Measurements from ENCODE around the gene FXR2.
"Not testable (repeated sequence)": the region's sequence is repeated elsewhere in the genome, so short reads cannot be mapped to it uniquely, and the experiment has no call there.

Gene FXR2

DNA sequence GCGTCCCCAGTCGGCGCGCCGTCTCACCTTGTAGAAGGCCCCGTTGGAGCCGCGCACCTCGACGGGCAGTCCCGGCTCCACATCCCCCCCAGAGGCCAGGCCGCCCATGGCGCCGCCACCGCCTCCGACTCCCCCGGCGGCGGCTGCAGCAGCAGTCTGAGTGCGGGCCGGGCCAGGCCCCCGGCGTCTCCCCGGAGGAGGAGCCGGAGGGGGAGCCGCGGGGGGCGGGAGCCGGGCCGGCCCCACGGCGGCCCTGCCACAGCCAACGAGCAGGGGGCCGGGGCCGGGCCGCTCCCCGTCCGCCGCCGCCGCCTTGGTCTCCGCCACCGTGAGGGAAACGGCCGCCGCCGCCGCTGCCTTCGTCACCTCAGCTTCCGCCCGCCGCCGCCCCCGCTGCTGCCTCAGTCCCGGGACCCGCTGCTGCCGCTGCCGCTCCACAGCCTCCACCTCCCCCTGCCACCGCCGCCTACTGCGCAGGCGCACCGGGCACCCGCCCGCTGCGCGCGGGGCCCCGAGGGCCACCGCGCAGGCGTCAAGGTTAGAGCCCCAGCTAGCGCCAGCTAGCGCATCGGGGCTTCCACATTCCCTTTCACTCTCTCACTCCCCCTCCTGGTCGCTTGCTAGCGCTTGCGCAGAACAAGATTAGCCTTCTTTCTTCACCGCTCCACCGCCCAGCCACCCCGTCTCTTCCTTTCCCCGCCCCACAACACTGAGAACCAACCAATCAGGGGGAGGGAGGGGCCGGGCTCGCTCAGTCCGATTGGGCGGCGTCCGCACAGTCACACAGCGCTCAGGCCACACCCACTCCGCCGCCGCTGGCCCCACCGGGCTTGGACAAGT lies at the start of gene FXR2:
TSS of gene FXR2 (minus strand) at position 473 of the 840 bp plus-strand sequence. CDS start at position 108, 365 bp downstream.
- peak; percentile 99 for DNase-seq (ENCODE audit: low spot score)

DNA sequence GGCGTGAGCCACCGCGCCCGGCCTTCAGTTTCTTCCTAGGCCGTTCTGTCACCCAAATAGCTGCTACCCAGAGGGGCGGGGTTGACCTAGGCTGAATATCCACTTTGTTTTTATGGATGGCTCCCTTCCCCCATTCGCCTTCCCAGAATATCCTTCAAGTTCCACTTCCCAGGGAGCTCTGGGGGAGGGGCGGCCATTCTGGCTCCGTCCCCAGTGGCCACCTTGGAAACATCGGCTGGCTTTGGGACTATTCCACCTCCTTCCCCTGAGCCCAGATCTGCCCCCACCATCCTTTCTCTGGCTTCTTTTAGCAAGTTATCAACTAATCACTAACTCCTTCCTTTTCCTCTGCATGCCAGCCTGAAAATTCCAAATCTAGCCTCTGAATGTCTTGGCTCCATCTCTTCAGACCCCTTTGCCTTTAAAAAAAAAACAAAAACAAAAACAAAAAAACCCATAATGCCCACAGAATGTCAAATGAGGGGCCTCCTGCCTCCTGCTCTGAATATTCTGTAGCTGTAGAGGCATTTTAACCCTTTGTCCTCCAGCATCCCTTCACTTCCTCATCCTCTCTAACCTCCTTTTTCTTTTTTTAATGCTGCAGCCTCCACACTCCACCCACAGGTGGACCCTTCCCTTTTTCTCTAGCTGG lies 42.4 kb upstream of the FXR2 start:
- peak; percentile 77 for DNase-seq (ENCODE audit: low spot score)

DNA sequence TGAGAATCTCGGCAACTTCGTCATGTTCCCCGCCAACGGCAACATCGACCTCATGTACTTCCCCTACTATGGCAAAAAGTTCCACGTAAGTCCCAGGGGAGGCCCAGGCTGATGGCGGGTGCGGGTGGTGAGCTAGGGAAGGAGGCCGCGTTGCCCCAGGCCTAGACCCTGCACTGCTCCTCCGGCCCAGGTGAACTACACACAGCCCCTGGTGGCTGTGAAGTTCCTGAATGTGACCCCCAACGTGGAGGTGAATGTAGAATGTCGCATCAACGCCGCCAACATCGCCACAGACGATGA lies 40.8 kb upstream of the FXR2 start:
- no peak for DNase-seq (ENCODE audit: low spot score)

DNA sequence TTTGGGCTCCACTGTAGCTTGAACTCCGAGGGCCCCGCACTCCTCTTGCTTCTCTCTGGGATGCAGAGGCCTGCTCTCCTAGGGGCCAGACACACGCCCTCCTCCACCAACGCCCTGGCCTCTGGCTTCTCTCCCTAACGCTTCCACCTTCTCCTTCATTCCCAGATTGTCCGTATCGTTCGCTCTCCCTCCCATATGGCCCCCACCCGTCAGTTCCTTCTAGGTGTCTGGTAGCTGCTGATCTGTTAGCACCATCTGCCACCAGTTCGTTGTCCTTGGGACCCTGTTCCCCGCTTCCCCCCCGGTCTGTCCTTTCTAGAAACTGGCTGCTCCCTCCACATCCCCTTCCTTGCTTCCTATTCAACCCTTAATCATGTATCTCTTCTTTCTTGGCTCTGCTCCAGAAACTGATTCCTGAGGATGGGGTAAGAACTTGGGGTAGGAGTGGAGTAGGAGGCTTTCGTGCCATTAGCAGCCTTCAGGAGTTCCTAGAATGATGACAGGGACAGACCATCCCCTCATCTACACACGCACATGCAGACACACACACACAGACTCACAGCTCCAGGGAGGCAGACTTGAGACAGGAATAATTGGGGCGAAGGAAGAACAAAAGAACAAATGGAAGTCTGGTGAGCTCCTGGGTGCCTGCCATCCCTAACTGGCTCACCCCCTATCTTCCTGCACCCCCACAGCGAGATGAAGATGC lies 40.3 kb upstream of the FXR2 start:
- no peak for DNase-seq (ENCODE audit: low spot score)

DNA sequence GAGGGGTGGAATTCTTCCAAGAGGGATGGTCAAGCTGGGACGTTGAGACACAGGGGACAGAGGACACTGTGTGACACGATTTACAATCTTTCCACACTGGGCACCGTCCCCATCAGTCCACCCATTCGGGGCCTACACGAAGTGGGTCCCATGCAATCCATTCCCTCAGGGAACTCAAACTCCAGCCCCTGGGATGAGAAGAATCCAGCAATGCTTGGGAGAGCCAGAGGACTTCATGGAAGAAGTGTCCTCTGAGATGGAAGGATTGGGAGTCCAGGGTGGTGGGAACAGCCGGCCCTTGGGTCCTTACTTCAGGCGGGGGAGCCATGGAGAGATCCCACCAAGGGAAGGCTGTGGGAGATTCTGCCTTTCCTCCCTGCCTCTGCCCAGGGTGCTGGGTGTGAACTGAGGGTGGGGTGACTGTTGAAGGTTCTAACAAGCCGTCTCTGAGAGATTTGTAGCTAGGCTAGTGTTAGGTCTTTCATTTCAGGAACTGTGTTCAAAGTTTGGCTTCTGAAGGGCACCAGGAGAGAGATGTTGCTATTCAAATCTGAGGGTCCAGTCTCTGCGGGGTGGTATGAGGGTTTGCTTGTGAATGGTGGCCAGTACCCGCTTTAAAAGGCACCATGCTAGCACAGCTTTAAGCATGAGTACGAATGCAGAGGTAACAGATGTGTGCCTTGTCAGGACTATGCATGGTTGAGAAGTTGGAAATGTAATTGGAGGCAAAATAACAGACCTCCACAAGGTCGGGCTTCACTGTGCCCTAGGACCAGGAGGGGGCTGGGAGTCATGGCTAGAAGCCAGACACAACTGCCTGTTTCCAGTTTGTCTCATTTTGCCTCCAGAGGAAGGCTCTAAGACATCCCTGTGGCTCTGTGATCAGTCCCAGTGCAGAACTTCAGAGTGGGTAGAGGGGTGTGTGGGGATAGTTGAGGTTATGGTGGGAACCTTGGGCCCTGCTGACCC lies 38.0 kb upstream of the FXR2 start:
- DNase-seq (ENCODE audit: low spot score) = no peak

DNA sequence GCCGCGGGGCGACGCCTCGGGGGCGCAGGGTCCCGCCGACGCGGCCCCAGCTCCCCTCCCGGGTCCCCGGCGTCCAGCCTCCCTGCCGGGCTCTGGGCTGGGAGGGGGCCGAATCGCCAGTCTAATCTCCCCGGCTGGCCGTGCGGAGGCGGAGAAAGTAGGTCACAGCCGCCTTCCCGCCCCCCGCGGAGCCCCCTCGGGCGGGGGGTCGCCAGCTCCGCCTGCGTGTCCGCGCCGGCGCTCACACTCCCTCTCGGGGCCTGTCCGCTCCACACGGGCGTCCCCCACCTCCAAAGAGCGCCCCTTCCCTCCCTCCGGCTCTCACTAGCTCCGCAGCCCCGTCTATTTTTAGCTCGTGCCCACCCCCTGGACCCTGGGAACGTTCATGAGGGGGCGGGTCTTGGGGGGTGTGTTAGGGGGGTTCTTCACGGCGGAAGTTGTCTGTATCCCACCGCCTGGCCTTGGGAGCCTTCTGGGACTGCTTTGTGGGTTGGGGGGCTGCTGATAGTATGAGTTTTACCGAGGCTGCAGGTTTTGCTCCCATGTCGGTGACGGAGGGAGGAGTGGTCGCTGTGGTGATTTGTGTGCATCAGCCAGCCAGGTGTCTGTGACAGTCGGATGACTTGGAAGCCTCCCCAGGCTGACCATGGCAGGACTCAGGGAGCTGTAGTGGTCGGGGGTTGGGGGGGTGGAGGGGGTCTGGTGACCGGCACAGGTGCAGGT lies 37.1 kb upstream of the FXR2 start:
- DNase-seq (ENCODE audit: low spot score) = peak; percentile 48

DNA sequence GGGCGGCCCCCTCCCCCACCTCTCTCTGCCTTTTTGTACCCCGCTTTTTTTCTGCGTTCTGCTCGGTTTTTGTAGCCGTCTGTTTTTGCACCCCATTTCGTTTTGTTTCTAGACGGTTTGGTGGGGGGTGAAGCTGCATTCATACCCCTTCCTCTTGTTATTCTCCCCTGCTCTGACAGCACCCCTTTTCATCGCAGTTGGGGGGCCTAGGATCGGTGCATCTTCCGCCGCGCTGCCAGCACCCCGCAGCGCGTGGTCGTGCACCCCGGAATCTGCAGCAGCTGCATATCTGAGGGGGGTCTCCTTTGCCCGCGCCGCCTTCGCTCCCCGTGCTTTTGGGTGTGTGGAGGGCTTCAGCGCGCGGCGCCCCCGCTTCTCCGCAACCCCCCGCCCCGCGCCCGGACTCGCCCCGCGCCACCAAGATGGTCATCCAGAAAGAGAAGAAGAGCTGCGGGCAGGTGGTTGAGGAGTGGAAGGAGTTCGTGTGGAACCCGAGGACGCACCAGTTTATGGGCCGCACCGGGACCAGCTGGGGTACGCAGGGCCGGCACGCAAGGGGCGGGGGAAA lies 36.5 kb upstream of the FXR2 start:
- DNase-seq (ENCODE audit: low spot score) = no peak

DNA sequence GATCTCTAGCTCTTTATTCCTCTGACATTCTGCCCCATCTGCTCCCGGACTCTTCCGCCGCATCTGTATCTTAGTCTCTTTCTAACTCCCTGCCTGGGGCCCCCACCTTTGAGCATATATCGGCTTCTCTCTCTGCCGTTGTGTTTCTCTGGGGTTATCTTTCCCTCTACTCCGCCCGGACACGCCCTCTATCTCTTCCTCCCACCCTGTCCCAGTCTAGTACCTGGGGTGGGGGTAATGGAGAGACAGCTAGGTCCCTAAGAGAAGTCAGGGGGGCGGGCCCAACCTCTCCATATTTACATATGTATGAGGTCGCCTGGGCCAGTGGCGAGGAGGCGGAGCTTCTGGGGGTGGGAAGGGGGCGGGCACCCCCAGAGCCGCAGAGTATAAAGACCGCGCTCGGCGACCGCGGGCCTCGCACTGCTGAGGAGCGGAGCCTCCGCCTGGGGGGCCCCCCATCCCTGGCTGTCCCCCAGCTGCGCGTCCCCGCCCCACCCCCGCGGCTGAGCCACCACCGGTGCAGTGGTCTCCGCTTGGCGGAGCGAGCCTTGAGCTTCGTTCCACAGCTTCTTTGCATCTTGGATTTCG lies 35.9 kb upstream of the FXR2 start, which contains the start of gene ATP1B2:
TSS of gene ATP1B2 (plus strand) at position 418 of the 588 bp plus-strand sequence. CDS start 593 bp downstream, outside the sequence.
- peak; percentile 95 for DNase-seq (ENCODE audit: low spot score)

DNA sequence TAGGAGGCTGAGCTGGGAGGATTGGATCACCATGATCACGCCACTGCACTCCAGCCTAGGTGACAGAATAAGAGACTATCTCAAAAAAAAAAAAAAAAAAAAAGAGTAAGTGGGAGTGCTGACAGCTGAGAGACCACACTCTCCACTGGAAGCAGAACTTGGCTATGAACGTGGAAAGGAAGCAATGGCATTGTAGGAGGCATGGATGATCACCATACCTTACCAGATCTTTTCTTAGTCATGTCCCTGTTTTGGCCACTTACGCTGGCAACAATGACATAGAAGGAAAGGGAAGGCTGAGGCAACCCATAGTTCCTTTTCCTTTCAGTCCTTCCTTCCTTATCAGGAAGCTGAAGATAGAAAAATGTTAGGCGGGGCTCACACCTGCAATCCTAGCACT lies 32.3 kb upstream of the FXR2 start:
- DNase-seq (ENCODE audit: low spot score) = no peak

DNA sequence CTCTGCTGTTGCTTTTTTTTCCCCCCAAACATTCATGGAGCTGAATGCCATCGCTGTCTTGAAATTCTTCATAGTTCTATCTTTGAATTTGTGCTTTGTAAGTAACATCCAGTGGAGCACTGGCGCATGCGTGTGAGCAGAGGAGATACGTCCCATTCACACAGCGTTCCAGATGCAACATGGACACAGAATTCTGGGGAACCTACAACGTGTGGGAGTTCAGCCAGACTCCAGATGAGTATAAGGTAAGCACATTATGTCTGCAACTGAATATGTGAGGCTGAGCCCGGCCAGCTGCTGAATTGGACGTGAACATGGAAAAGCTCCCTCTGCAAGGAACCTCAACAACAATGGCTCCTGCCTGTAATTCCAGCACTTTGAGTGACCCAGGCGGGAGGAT lies 31.8 kb upstream of the FXR2 start:
- DNase-seq (ENCODE audit: low spot score) = no peak

DNA sequence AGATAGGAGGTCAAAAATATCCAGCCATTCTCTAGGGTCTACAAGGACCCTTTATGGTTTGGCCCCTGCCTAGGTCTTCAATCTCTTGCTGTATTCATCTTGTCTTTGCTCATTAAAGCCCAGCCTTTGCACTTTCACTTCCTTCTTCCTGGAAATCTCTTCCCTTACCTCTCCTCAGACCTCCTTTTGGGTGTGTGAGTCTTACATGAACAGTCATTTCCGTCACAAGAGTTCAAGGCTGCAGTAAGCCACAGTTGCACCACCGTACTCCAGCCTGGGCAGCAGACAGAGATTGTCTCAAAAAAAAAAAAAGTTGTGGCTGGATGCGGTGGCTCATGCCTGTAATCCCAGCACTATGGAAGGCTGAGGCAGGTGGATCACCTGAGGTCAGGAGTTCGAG lies 30.1 kb upstream of the FXR2 start:
- DNase-seq (ENCODE audit: low spot score) = no peak

DNA sequence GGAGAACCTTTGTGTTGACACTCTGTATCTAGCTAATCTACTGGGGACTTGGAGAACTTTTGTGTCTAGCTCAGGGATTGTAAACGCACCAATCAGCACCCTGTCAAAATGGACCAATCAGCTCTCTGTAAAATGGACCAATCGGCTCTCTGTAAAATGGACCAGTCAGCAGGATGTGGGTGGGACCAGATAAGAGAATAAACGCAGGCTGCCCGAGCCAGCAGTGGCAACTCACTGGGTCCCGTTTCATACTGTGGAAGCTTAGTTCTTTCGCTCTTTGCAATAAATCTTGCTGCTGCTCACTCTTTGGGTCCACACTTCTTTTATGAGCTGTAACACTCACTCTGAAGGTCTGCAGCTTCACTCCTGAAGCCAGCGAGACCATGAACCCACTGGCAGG lies 26.9 kb upstream of the FXR2 start:
- DNase-seq (ENCODE audit: low spot score) = not testable (repeated sequence)

DNA sequence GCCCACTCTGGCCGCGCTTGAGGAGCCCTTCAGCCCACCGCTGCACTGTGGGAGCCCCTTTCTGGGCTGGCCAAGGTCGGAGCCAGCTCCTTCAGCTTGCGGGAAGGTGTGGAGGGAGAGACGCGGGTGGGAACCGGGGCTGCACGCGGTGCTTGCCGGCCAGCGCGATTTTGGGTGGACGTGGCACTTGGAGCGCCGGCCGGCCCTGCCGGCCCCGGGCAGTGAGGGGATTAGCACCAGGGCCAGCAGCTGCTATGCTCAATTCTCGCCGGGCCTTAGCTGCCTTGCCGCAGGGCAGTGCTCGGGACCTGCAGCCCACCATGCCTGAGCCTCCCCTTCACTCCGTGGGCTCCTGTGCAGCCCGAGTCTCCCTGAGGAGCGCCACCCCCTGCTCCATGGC lies 26.1 kb upstream of the FXR2 start:
- no peak for DNase-seq (ENCODE audit: low spot score)

DNA sequence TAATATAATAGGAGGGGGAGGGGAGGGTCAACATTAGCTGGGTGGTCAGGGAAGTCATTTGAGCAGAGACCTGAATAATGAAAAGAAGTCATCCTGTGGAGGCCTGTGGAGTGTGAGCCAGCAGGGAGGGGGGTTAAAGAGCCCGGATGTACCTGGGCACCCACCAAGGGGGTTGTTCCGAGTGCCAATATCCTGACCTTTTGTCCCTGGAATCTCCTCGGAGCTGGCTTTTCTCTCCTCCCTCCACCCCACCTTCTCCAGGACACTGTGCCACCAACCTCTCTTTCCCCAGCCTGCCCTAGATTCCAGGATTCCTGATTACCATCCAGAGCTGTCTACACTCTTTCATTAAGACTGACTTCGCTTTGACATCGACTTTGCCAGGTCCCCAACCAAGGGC lies 21.5 kb upstream of the FXR2 start:
- DNase-seq (ENCODE audit: low spot score) = no peak

DNA sequence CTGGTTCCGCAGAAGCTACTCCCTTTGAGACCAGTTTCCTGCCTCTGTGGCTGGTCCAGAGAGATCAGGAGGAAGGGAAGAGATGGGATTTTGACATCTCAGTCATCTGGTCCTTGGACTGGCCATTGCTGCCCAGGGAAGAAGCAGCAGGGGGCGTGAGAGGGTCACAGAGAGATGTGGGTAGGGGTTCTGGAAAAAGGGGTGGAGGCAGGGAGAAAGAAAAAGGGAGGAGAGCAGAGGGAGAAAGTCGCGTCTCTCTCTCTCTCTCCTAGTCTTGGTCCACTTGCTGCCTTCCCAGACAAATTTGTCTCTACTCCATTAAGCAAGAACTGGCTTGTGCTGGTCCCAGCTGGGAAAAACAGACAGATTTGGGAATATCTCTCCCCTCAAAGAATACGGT lies 19.7 kb upstream of the FXR2 start:
- DNase-seq (ENCODE audit: low spot score) = peak; percentile 73

DNA sequence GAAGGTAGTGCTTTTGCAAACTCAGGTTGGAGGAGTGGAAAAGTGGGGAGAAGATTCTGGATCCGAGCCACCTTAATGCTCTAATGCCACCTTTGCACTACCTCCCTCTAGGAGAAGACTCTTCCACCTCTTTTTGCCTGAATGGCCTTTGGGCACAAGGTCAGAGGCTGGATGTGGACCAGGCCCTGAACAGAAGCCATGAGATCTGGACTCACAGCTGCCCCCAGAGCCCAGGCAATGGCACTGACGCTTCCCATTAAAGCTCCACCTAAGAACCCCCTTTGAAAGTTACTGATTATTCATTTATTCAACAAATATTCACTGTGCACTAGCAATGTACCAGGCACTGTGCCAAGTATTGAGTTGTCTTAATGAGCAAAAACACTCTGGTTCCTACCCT lies 18.4 kb upstream of the FXR2 start:
- no peak for DNase-seq (ENCODE audit: low spot score)

DNA sequence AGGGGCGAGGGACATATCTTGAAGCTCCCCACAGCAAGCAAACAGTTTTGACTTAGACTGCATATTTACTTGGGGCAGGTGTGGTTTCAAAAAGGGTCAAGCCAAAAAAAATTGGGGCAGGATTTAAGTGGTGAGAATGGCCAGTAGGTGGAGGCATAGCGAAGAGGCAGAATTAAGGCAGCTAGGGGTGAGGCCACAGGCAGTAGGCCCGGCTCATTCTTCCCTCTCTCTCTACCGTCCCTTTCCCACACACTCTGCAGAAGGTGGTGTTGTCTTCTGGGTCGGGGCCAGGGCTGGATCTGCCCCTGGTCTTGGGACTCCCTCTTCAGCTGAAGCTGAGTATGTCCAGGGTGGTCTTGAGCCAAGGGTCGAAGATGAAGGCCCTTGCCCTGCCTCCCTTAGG lies 17.8 kb upstream of the FXR2 start:
- DNase-seq (ENCODE audit: low spot score) = peak; percentile 83

DNA sequence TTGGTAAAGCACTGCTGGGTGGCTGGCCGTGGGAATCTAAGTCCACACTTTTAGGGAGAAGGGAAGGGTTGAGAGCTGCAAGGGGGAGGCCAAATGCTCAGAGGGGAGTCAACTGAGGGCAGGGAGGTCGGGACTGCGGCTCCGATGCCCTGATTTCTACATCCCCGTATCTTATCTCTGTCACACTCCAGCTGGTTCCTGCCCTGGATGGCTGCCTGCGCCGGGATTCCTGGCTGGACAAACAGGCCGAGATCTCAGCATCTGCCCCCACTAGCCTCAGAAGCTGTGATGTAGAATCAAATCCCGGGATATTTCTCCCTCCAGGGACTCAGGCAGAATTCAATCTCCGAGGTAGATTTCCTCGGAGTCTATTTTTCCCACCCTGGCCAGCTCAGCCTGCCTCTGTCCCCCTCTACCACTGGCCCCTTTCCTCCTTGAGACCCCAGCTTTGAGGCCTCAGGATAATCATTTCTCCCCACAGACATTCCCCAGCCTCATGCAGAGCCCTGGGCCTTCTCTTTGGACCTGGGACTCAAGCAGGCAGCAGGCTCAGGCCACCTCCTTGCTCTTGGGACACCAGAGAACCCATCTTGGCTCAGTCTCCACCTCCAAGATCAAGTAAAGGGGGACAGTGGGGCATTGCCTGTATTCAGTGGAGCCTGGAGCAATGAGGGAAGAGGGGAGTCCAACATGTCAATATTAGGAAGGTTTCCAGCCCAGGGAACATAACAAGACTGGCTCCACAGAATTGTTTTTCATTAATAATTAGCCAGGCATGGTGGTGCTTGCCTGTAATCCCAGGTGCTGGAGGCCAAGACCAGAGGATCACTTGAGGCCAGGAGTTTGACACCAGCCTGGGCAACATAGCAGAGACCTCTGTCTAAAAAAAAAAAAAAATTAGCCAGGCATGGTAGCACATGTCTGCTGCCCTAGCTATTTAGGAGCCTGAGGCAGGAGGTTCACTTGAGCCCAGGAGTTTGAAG lies 17.0 kb upstream of the FXR2 start:
- no peak for DNase-seq (ENCODE audit: low spot score)

DNA sequence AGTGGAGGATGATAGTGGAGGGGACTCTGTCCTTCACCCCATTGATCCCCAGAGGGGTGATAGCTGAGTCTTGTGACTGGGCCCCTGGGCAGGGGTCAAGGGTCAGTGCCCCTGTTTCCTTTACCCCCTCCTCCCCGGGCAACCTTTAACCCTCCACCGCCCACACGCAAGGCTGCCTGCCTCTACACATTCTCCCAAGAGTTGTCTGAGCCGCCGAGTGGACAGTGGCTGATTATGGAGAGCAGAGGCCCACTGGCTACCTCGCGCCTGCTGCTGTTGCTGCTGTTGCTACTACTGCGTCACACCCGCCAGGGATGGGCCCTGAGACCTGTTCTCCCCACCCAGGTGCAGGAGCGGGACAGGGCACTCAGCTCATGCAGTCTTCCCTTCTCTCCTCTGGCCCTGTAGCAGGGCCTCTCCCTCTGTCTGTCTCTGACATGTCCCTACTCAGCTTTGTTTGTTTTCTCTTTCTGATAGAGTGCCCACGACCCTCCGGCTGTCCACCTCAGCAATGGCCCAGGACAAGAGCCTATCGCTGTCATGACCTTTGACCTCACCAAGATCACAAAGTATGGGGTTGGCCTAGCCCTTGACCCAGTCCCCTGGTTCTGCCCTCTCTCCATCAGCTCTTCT lies 15.4 kb upstream of the FXR2 start, which contains the start of gene SHBG:
TSS of gene SHBG (plus strand) at position 197 of the 633 bp plus-strand sequence. CDS start at position 235, 38 bp downstream.
- no peak for DNase-seq (ENCODE audit: low spot score)

Measured in iPS-NIHi11 (cell line).